ENCODE data around the gene CD200R1.
A peak's percentile ranks its signal among the peaks of the same experiment; 100 is the strongest.

The CD200R1 gene

DNA sequence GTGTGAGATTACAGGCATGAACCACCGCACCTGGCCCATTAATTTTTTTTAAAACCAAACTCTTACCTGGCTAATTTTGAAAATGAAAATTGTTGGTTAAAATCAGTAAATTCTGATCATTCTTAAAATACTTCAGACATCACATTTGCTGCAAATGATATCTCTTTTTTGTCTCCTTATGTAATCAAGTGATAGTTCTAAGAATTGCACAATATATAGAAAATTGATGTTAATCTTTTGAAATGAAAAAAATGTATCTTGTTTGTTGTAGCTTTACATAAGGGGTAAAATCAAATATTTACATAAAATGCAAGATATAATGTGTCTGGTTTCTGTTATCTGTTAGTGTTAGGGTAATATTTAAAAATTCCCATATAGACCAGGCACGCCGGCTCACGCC, 20.9 kb upstream of the CD200R1 start:
- Histone ChIP-seq H3K36me3 (ENCODE audit: control insufficient read depth, insufficient read depth, low read length) (peaks cover 2% of the 10 kb centered on the region), H3K9ac (ENCODE audit: low read depth, low read length) (no peak overlapping the region), H3K9me3 (ENCODE audit: control insufficient read depth, insufficient read depth, low read length) (no peaks in the 10 kb centered on the region), H3K4me1 (ENCODE audit: control insufficient read depth, insufficient read depth, low read length) (no peaks in the 10 kb centered on the region), H3K27me3 (ENCODE audit: control insufficient read depth, insufficient read depth, low read length) (no peaks in the 10 kb centered on the region), H3K4me3 (ENCODE audit: low read depth, low read length) (no peak overlapping the region)

- H3K27me3 ChIP-seq (ENCODE audit: control insufficient read depth, insufficient read depth, low read length): no peaks in the 10 kb centered on the region
- H3K9me3 ChIP-seq (ENCODE audit: control insufficient read depth, insufficient read depth, low read length): no peaks in the 10 kb centered on the region
- peak within 1 kb of the TSS; percentile 99 for H3K9ac ChIP-seq (ENCODE audit: low read depth, low read length)
- H3K4me3 ChIP-seq (ENCODE audit: low read depth, low read length): peak within 1 kb of the TSS; percentile 98
- no peaks in the 10 kb centered on the region for H3K4me1 ChIP-seq (ENCODE audit: control insufficient read depth, insufficient read depth, low read length)
- no peaks in the 10 kb centered on the region for H3K36me3 ChIP-seq (ENCODE audit: control insufficient read depth, insufficient read depth, low read length)
Measured at GRCh38 chr3:112990672-112991602, 16.0 kb upstream of the CD200R1 start, which contains the start of gene GTPBP8. TSS of gene GTPBP8 (plus strand) at chr3:112990984. CDS start at chr3:112991000, 16 bp downstream.

GRCh38 chr3:112987710-112988334, 12.9 kb upstream of the CD200R1 start:
- H3K27me3 ChIP-seq (ENCODE audit: control insufficient read depth, insufficient read depth, low read length): no peaks in the 10 kb centered on the region
- H3K4me3 ChIP-seq (ENCODE audit: low read depth, low read length): no peak overlapping the region
- H3K9me3 ChIP-seq (ENCODE audit: control insufficient read depth, insufficient read depth, low read length): no peaks in the 10 kb centered on the region
- no peak overlapping the region for H3K9ac ChIP-seq (ENCODE audit: low read depth, low read length)
- no peaks in the 10 kb centered on the region for H3K36me3 ChIP-seq (ENCODE audit: control insufficient read depth, insufficient read depth, low read length)
- H3K4me1 ChIP-seq (ENCODE audit: control insufficient read depth, insufficient read depth, low read length): no peaks in the 10 kb centered on the region

DNA sequence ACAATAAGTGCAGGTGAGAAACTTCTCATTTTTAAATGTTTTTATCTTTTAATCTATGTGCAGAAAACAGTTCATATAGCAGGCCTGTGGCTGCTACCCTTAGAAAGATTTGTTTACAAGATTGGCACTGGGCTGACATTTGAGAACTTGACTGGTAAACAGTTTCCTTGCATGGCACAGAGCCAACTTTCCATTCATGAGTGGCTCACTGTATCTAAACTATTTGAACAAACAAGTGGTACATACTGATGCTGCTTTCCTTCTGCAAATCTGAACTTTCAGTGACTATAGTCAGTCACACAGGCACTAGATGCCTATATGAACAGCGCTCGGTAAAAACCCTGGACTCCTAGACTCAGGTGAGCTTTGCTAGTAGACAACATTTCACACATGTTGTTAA, 9.6 kb upstream of the CD200R1 start:
- no peaks in the 10 kb centered on the region for H3K36me3 ChIP-seq (ENCODE audit: control insufficient read depth, insufficient read depth, low read length)
- no peaks in the 10 kb centered on the region for H3K27me3 ChIP-seq (ENCODE audit: control insufficient read depth, insufficient read depth, low read length)
- no peaks in the 10 kb centered on the region for H3K4me1 ChIP-seq (ENCODE audit: control insufficient read depth, insufficient read depth, low read length)
- no peak overlapping the region for H3K4me3 ChIP-seq (ENCODE audit: low read depth, low read length)
- no peaks in the 10 kb centered on the region for H3K9me3 ChIP-seq (ENCODE audit: control insufficient read depth, insufficient read depth, low read length)
- H3K9ac ChIP-seq (ENCODE audit: low read depth, low read length): no peak overlapping the region

- no peak overlapping the region for H3K9ac ChIP-seq (ENCODE audit: low read depth, low read length)
- no peaks in the 10 kb centered on the region for H3K9me3 ChIP-seq (ENCODE audit: control insufficient read depth, insufficient read depth, low read length)
Measured at GRCh38 chr3:112982710-112983109, 7.8 kb upstream of the CD200R1 start.

DNA sequence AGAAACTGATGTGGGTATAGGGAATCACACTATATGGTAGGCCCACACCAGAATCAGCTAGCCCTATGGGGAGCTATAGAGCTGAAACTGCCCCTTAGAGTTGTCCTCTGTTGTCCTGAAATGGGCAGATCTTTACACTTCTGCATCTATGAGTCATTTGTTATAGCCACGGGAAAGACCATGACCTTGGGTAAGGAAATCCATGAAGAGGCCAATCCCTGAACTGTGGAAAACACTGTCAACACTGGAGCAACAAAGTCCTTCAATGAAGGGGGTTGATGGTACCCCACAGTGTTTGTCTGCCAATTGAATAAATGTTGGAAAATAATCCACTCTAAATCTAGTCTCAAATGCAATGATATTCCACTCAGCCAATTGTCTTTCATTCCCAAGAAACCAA, 5.2 kb upstream of the CD200R1 start:
- H3K27me3 ChIP-seq (ENCODE audit: control insufficient read depth, insufficient read depth, low read length): no peaks in the 10 kb centered on the region
- no peak overlapping the region for H3K4me3 ChIP-seq (ENCODE audit: low read depth, low read length)
- no peaks in the 10 kb centered on the region for H3K4me1 ChIP-seq (ENCODE audit: control insufficient read depth, insufficient read depth, low read length)
- H3K36me3 ChIP-seq (ENCODE audit: control insufficient read depth, insufficient read depth, low read length): no peaks in the 10 kb centered on the region
- H3K9me3 ChIP-seq (ENCODE audit: control insufficient read depth, insufficient read depth, low read length): no peaks in the 10 kb centered on the region
- H3K9ac ChIP-seq (ENCODE audit: low read depth, low read length): no peak overlapping the region

More at GRCh38 chr3:112982710-112983109, 7.8 kb upstream of the CD200R1 start:
- Histone ChIP-seq H3K36me3 (ENCODE audit: control insufficient read depth, insufficient read depth, low read length) (no peaks in the 10 kb centered on the region), H3K4me1 (ENCODE audit: control insufficient read depth, insufficient read depth, low read length) (no peaks in the 10 kb centered on the region), H3K4me3 (ENCODE audit: low read depth, low read length) (no peak overlapping the region), H3K27me3 (ENCODE audit: control insufficient read depth, insufficient read depth, low read length) (no peaks in the 10 kb centered on the region)

- H3K9me3 ChIP-seq (ENCODE audit: control insufficient read depth, insufficient read depth, low read length): no peaks in the 10 kb centered on the region
- no peaks in the 10 kb centered on the region for H3K4me1 ChIP-seq (ENCODE audit: control insufficient read depth, insufficient read depth, low read length)
- no peak overlapping the region for H3K9ac ChIP-seq (ENCODE audit: low read depth, low read length)
- H3K36me3 ChIP-seq (ENCODE audit: control insufficient read depth, insufficient read depth, low read length): no peaks in the 10 kb centered on the region
- H3K27me3 ChIP-seq (ENCODE audit: control insufficient read depth, insufficient read depth, low read length): no peaks in the 10 kb centered on the region
- H3K4me3 ChIP-seq (ENCODE audit: low read depth, low read length): no peak overlapping the region
Measured at GRCh38 chr3:112979244-112979832, 4.4 kb upstream of the CD200R1 start.

DNA sequence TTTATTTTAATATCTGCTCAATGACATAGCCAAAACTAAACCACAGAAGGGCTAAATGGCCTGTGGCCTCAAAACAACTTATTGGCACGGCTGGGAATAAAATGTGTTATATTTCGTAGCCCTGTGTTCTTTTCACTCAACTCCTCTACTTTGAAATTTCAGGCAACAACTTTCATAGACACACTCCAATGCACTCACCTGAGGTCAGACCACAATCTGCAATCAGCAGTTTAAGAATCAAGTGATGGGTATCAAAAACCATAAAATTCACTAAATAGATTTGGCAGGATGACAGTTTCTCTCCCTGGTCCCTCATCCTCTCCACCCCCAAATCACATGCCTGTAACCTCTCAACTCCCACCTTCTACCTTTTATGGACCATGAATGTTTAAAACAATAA, 2.0 kb upstream of the CD200R1 start:
- no peaks in the 10 kb centered on the region for H3K27me3 ChIP-seq (ENCODE audit: control insufficient read depth, insufficient read depth, low read length)
- no peak overlapping the region for H3K9ac ChIP-seq (ENCODE audit: low read depth, low read length)
- H3K36me3 ChIP-seq (ENCODE audit: control insufficient read depth, insufficient read depth, low read length): no peaks in the 10 kb centered on the region
- no peaks in the 10 kb centered on the region for H3K9me3 ChIP-seq (ENCODE audit: control insufficient read depth, insufficient read depth, low read length)
- no peak overlapping the region for H3K4me3 ChIP-seq (ENCODE audit: low read depth, low read length)
- no peaks in the 10 kb centered on the region for H3K4me1 ChIP-seq (ENCODE audit: control insufficient read depth, insufficient read depth, low read length)

DNA sequence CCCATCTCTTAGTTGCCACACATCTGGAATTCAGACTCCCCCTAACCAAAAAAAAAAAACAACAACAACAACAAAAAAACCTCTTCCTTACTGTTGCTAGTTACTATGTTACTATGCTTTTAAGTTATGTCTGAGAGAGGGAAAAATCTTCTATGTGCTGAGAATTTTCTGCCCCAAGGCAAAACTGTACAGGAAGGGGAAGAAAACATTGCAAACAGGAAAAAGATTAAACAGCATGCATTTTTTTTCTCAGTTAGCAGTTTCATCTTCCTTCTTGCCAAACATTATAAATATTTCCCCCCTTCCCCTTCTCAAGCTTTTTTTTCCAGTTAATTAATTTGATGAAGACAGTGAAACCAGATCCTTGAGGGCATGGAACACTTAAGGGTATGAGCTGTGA, 1.1 kb upstream of the CD200R1 start:
- no peak overlapping the region for H3K9ac ChIP-seq (ENCODE audit: low read depth, low read length)
- no peak overlapping the region for H3K4me3 ChIP-seq (ENCODE audit: low read depth, low read length)
- H3K9me3 ChIP-seq (ENCODE audit: control insufficient read depth, insufficient read depth, low read length): no peaks in the 10 kb centered on the region
- no peaks in the 10 kb centered on the region for H3K36me3 ChIP-seq (ENCODE audit: control insufficient read depth, insufficient read depth, low read length)
- no peaks in the 10 kb centered on the region for H3K4me1 ChIP-seq (ENCODE audit: control insufficient read depth, insufficient read depth, low read length)
- H3K27me3 ChIP-seq (ENCODE audit: control insufficient read depth, insufficient read depth, low read length): no peaks in the 10 kb centered on the region

- no peak overlapping the region for H3K4me3 ChIP-seq (ENCODE audit: low read depth, low read length)
- H3K9ac ChIP-seq (ENCODE audit: low read depth, low read length): no peak overlapping the region
- no peaks in the 10 kb centered on the region for H3K27me3 ChIP-seq (ENCODE audit: control insufficient read depth, insufficient read depth, low read length)
Measured at GRCh38 chr3:112974178-112974517, 755 bp downstream of the CD200R1 start.

DNA sequence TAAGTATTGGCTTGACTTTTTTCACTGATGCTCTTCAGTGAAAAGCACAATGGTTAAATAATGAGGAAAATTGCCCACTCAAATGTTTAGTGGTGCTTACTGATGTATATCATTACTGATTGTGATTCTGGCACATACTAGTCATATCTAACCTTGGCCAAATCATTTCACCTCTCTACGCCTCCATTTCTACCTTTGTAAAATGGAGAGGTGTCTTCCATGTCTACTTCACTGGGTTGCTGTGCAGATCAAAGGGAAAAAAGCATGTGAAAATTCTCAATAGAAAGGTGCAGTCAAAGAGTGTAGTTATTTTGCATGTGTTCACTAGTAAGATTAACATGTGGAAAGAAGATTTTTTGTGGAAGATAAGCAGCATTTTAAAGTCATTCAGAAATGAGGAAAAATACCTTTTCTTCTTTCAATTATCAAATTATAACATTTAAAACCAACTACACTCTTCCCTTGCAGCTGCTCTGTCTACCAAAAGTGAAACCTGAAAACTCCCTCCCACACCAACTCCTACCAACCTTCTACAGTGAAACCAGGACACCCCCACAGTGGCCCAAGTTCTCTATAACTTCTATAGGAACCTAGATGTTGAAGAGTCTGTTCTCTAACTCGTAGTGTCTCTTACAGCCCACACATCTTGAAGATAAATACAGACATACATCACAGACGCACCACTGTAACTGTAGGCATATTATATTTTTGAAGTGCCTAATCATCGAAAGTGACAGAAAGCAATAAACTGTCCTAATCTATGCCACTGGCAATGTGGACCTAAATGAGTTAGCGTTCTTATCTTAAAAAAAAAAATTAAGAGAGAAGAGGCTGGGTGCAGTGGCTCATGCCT, 1.4 kb downstream of the CD200R1 start:
- no peaks in the 10 kb centered on the region for H3K27me3 ChIP-seq (ENCODE audit: control insufficient read depth, insufficient read depth, low read length)
- no peaks in the 10 kb centered on the region for H3K4me1 ChIP-seq (ENCODE audit: control insufficient read depth, insufficient read depth, low read length)
- H3K9me3 ChIP-seq (ENCODE audit: control insufficient read depth, insufficient read depth, low read length): no peaks in the 10 kb centered on the region
- H3K9ac ChIP-seq (ENCODE audit: low read depth, low read length): no peak overlapping the region
- H3K4me3 ChIP-seq (ENCODE audit: low read depth, low read length): no peak overlapping the region
- H3K36me3 ChIP-seq (ENCODE audit: control insufficient read depth, insufficient read depth, low read length): no peaks in the 10 kb centered on the region

More at GRCh38 chr3:112974178-112974517, 755 bp downstream of the CD200R1 start:
- Histone ChIP-seq H3K36me3 (ENCODE audit: control insufficient read depth, insufficient read depth, low read length) (no peaks in the 10 kb centered on the region), H3K4me1 (ENCODE audit: control insufficient read depth, insufficient read depth, low read length) (no peaks in the 10 kb centered on the region), H3K9me3 (ENCODE audit: control insufficient read depth, insufficient read depth, low read length) (no peaks in the 10 kb centered on the region)

All from iPS-15b (cell line).